GM18873 (cell line): ENCODE measurements around the gene ZMYND8.

Experiments
- ATAC-seq: cut with Tn5 transposase; IDR thresholded peaks from one replicate; pipeline ENCODE4 v1.9.1; 2021; ENCODE audit warnings: mild to moderate bottlenecking, moderate library complexity, moderate number of reproducible peaks; ENCODE audit not compliant: unreplicated experiment, low FRiP score

Gene ZMYND8

GRCh38 chr20:47235111-47235510 is 121.4 kb downstream of the ZMYND8 start:
- ATAC-seq: no peak

DNA sequence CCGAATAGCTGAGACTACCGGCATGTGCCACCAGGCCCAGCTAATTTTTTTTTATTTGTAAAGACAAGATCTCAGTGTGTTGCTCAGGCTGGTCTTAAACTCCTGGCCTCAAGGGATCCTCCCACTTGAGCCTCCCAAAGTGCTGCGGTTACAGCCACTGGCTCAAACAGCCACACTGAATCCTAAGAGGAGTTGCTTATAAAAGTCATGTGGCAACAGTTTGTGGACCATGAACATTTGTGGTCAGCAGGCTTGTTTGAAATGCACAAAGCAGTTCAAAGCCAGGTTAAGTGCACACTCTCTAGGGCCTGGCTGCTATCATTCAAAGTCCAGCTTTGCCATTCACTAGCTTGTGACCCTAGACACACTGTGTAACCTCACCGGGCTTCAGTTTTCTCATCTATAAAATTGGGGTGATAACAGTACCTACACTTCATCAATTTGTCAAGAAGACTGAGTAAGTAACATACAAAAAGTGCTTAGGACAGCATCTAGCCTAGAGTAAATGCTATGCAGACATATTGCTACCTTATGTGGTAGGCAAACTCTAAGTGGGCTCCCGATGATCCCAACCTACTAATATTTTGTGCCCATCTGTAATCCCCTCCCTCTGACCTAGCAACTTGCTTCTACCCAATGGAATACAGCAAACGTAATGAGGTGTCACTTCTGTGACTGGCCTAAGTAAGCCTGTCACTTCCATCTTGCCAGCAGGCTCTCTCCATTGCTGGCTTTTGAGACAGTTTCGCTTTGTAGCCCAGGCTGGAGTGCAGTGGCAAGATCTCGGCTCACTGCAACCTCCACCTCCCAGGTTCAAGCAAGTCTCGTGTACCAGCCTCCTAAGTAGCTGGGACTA is 122.9 kb downstream of the ZMYND8 start:
- no peak for ATAC-seq

DNA sequence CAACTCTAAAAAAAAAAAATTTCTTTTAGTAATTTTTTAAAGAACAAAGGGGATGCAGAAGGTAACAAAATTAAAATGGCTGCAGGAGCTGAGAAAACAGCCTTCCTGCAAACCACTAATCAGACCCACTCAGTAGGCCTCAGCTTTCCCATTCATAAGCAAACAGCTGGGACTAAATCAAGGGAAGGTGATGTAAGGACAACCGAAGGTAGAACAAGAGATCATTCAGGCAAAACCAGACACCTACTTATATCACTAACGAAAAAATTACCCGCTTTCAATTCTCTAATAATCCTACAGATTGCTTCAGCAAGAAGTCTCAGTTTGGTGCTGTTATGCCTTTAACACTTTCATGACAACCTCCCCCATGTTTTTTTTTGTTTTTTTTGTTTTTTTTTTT is 124.0 kb downstream of the ZMYND8 start:
- no peak for ATAC-seq

- no peak for ATAC-seq
Measured at GRCh38 chr20:47231382-47232039, 125.0 kb downstream of the ZMYND8 start.

- no peak for ATAC-seq
Measured at GRCh38 chr20:47230811-47231256, 125.7 kb downstream of the ZMYND8 start.

DNA sequence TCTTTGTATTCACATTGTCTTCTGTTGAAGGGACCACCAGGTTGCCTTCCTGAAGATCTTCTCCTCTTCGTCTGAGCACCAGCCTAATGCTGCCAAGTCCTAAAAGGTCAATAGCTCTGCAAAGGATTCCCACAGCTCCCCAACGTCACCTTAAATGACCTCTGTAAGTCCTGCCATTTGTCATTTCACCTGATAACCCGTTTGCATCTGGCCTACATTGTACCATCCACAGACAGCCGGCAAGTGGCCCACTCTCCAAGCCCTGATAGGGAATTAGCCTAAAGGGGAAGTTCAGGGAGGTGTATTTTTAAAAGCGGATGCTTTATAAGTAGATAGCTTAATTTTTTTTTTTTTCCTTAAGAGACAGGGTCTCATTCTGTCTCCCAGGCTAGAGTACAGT is 127.8 kb downstream of the ZMYND8 start:
- no peak for ATAC-seq

DNA sequence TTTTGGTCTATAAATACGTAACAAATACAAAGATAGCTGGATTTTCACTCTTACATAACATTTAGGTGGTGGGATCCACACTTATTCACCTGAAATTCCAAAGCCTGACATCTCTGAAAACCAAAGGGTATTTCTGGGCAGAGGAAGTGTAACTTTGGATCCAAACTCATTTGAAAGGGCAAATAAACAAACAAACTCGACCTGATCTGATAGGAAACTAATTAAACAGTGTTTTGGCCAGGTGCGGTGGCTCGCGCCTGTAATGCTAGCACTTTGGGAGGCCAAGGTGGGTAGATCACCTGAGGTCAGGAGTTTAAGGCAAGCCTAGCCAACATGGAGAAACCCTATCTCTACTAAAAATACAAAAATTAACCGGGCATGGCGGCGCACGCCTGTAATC is 128.9 kb downstream of the ZMYND8 start:
- no peak for ATAC-seq

- ATAC-seq: no peak
Measured at GRCh38 chr20:47227119-47227518, 129.4 kb downstream of the ZMYND8 start.

- ATAC-seq: no peak
Measured at GRCh38 chr20:47225458-47225857, 131.0 kb downstream of the ZMYND8 start.

GRCh38 chr20:47224857-47225256 is 131.6 kb downstream of the ZMYND8 start:
- no peak for ATAC-seq

GRCh38 chr20:47224300-47224791 is 132.2 kb downstream of the ZMYND8 start:
- ATAC-seq: no peak

DNA sequence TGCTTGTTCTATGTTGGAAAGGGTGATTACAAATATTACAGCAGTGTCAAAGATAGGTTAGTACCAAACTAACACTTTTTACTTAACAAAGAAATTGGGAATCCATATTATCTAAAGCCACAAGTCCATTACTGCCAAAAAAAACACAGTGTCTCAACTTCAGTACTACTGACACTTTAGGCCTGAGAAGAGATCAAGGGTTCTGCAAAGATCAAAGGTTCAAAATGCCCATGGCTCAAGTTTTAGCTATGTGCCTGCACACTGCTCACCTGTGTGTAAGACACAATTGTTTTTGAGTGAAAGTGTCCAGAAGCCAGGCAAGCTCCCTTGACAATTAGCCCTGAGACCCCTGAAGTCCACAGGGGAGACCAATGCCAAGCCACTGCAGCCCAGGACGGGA is 132.6 kb downstream of the ZMYND8 start:
- ATAC-seq: no peak

DNA sequence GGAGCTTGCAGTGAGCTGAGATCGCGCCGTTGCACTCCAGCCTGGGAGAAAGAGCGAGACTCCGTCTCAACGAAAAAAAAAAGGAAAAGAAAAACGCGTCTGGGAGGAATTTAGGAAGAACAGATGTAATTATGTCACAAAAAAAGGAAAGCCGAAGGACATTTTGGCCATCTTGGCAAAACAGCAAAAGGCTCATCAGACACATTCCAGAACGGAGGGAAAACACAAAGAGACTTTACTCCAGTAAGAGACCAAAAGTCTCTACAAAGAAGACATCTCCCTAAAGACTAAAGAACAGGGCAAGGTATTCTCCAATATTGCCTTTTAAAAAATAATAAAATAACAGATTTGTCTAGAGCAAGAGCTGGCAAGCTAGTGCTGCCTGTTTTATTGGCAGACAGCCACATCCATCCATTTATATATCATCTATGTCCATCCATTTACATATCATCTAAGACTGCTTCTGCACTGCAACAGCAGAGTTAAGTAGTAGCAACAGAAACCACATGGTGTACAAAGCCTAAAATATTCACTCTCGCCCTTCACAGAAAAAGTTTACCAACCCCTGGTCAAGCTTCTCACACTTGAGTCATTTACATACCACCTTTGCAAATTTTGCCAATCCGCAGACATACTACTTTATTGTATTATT is 133.9 kb downstream of the ZMYND8 start:
- no peak for ATAC-seq

- no peak for ATAC-seq
Measured at GRCh38 chr20:47221036-47221625, 135.4 kb downstream of the ZMYND8 start.

- no peak for ATAC-seq
Measured at GRCh38 chr20:47220161-47220582, 136.3 kb downstream of the ZMYND8 start.

GRCh38 chr20:47217482-47218446 is 138.7 kb downstream of the ZMYND8 start:
- no peak for ATAC-seq

GRCh38 chr20:47216819-47217410 is 139.6 kb downstream of the ZMYND8 start:
- no peak for ATAC-seq

DNA sequence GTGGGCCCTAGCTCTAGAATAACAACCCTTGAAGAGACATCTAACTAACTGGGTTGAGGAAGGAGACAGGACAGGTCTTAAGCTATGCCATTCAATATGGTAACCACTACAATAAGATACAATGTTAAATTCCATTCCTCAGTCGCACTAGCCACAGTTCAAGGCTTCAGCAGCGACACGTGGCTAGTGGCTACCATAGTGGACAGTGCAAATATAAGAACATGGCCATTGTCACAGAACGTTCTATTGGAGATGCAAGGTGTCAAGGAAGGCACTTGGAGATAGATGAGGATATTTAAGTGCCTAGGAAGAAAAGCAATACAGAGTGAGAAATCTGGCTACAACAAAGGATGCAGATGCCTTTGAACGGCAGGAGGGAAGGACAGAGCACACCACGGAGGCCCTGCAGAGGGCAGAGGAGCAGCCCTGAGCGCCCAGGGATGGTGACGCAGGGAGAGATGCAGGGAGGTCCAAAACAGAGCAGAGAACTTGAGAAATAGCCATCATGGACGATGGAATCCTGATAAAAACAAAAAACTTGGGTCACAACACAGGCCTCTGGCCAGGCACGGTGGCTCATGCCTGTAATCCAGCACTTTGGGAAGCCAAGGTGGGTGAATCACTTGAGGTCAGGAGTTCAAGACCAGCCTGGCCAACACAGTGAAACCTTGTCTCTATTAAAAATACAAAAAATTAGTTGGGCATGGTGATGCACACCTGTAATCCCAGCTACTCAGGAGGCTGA is 140.7 kb downstream of the ZMYND8 start:
- ATAC-seq: no peak

DNA sequence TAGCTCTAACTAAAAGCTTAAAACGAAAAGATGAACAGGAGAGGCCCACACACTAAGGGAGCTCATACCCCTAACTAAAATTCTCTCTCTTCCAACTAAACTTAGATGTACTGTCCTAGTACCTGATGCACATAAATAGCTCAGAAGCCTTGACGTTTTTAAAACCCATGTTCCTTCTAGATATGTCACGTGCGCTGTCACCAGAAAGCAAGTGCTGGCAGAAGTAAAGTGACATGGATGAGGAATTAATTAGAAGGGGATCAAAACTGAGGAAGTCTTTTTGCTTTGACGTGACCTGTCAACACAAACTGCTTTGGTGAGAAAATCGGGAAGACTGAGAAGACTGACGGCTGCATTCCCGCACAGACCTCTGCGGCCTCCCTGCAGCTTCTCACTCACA is 142.5 kb downstream of the ZMYND8 start:
- no peak for ATAC-seq
